Transverse colon (tissue), 4 donors: ENCODE results near the gene MRPL2. TPM values are rescaled to one million over a fixed set of nuclear protein-coding genes. Genes with fewer than 3 reads are reported as not detected.

Experiments
- DNase-seq: peaks from one replicate; pipeline ENCODE4 v3.0.0-alpha.2; 2019
- H3K27ac ChIP-seq, 4 donors: fragments of 200-600 bp; sonication (generic); 2 replicates each; pipeline ENCODE4 v1.5.1; 2016 to 2018; ENCODE audit warnings: inconsistent platforms in 4 of 4
- H3K27me3 ChIP-seq: fragments of 200-600 bp; sonication (generic); 2 replicates; pipeline ENCODE4 v1.5.1; 2017; ENCODE audit warnings: inconsistent platforms
- H3K36me3 ChIP-seq, 4 donors: fragments of 200-600 bp; sonication (generic); 2 replicates each; pipeline ENCODE4 v1.5.1; 2017 to 2019; ENCODE audit warnings: inconsistent platforms in 4 of 4
- H3K4me1 ChIP-seq, 4 donors: fragments of 200-600 bp; sonication (generic); 2 replicates each; pipeline ENCODE4 v1.5.1; 2017 to 2020; ENCODE audit warnings: inconsistent platforms in 4 of 4
- H3K4me3 ChIP-seq, 4 donors: fragments of 200-600 bp; sonication (generic); 1 replicate in 1 of 4; 2 replicates in 3 of 4; pipeline versions ENCODE4 v1.5.1 to v1.6.1; 2017 to 2019; ENCODE audit warnings: inconsistent platforms in 4 of 4
- H3K9me3 ChIP-seq, 2 donors: fragments of 200-600 bp; sonication (generic); 2 replicates each; pipeline ENCODE4 v1.5.1; 2017 to 2019; ENCODE audit warnings: inconsistent platforms in 2 of 2
- CTCF ChIP-seq, 5 experiments: fragments of 200-600 bp in 3 of 5; fragments of 450-650 bp in 2 of 5; sonication (generic) in 3 of 5; IDR thresholded peaks; 1 replicate in 2 of 5; 2 replicates in 3 of 5; pipeline ENCODE4 v1.5.1; 2016 to 2017; ENCODE audit warnings: antibody characterized with exemption in 5 of 5, inconsistent platforms in 3 of 5, mild to moderate bottlenecking in 2 of 5, moderate library complexity in 1 of 5
- EP300 ChIP-seq: sonication (generic); formaldehyde crosslinking; IDR thresholded peaks from one replicate; pipeline ENCODE4 v1.6.1; 2017; ENCODE audit warnings: antibody characterized with exemption, low read depth
- POLR2A ChIP-seq: fragments of 450-650 bp; IDR thresholded peaks from one replicate; pipeline ENCODE4 v1.6.1; 2016; ENCODE audit warnings: antibody characterized with exemption, mild to moderate bottlenecking, moderate library complexity
- POLR2AphosphoS5 ChIP-seq, 3 donors: sonication (generic); formaldehyde crosslinking; IDR thresholded peaks; one replicate each; pipeline ENCODE4 v1.6.1; 2016; ENCODE audit warnings: antibody characterized with exemption in 3 of 3
- WGBS, 2 donors: methylation state at CpG; one replicate each; pipeline ENCODE4 v1.1.5; 2018; ENCODE audit warnings: low coverage in 1 of 2; 5-methylcytosine and 5-hydroxymethylcytosine counted together
- in situ Hi-C, 4 donors: fragments of 200-750 bp; cut with MboI; loops; one replicate each; pipeline versions ENCODE4 v1.15.0 to v1.15.1; 2017; ENCODE audit warnings: low sequenced_read_pairs in 3 of 4, low pct_ligation_motif_present in 1 of 4, low pct_unique_long_range_greater_than_20kb in 1 of 4
- intact Hi-C: fragments of 100-400 bp; cut with DNase I; formaldehyde crosslinking; loops from one replicate; pipeline ENCODE4 v1.15.1; 2023; ENCODE audit warnings: low total_unique reads
- total RNA-seq, 4 donors: library from RNA; depleted of rRNA; stranded (reverse); fragments of >200 nt; gene quantifications; one replicate each; pipeline ENCODE4 v1.1.0, GENCODE V29; 2016

MRPL2 gene
- total RNA-seq, 4 donors from 2014 or later: 5.8 to 54.2 (median 34.3) TPM

- TF ChIP-seq CTCF (IDR thresholded peaks at IDR 0.05) (no peak), POLR2A (no peak), EP300 (no peak), POLR2AphosphoS5 (IDR thresholded peaks at IDR 0.05) (no peak)
- in situ Hi-C loops (no loop called here), intact Hi-C loops (no loop called here)
- Histone ChIP-seq H3K9me3 (no peaks in the 10 kb centered on the region), H3K27ac (no peak overlapping the region), H3K36me3 (no peaks in the 10 kb centered on the region), H3K4me3 (no peak overlapping the region), H3K4me1 (peaks cover 0 to 14% (median 10%) of the 10 kb centered on the region in 4 donors), H3K27me3 (peaks cover 13% of the 10 kb centered on the region)
- no peak for DNase-seq
- WGBS, 2 donors: 89 to 96% methylated on average over 4 of the region's 4 CpGs
Measured at GRCh38 chr6:43081043-43081442, 21.8 kb upstream of the MRPL2 start.

- no peaks in the 10 kb centered on the region for H3K9me3 ChIP-seq
- no peak overlapping the region for H3K4me3 ChIP-seq
- 80 to 88% methylated on average over 1 to 2 of the region's 2 CpGs for WGBS, 2 donors
- in situ Hi-C loops: no loop called here
- TF ChIP-seq EP300: no peak
- TF ChIP-seq CTCF (IDR thresholded peaks at IDR 0.05): no peak
- no peak for TF ChIP-seq POLR2AphosphoS5 (IDR thresholded peaks at IDR 0.05)
- no peak for TF ChIP-seq POLR2A
- no peak overlapping the region for H3K27ac ChIP-seq
- intact Hi-C loops: loop anchor here (5.0 kb wide), 1 partner anchor 64 kb away; no protein-coding TSS in a partner anchor
- DNase-seq: no peak
- H3K27me3 ChIP-seq: peaks cover 13% of the 10 kb centered on the region
- H3K36me3 ChIP-seq: peaks cover 0 to 1% (median 0%) of the 10 kb centered on the region in 4 donors
- H3K4me1 ChIP-seq: peaks cover 0 to 17% (median 10%) of the 10 kb centered on the region in 4 donors
Measured at GRCh38 chr6:43078691-43079090, 19.5 kb upstream of the MRPL2 start.

DNA sequence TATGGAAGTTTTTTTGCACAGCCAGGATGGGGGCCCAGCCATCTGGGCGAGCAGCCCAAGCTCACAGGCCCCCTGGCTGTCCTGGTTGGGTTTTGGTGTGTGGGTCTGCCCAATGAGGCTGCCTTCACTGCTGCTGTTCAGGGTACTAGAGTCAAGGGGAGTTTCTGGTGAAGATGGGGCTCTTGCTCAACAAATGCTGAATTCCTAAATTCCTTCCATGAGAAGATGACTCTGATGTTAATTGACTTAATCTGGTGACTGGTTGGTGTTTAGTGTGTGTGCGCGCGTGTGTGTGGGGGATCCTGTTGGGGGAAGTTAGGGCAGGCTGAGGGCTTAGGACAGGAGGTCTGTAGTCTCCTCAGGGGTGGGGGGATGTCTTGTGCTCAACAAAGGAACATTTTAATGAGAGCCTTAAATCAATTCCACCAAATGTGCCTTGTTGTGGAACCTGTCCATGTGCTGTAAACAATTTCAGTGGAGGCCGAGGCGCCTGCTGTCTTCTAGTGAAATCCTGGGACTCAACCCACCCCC lies 18.8 kb upstream of the MRPL2 start:
- intact Hi-C loops: loop anchor here (5.0 kb wide), 1 partner anchor 64 kb away; no protein-coding TSS in a partner anchor
- no peak for DNase-seq
- Histone ChIP-seq H3K36me3 (peaks cover 0 to 7% (median 0%) of the 10 kb centered on the region in 4 donors), H3K27ac (no peak overlapping the region), H3K9me3 (no peaks in the 10 kb centered on the region), H3K4me3 (no peak overlapping the region), H3K27me3 (peaks cover 13% of the 10 kb centered on the region), H3K4me1 (peaks cover 0 to 17% (median 10%) of the 10 kb centered on the region in 4 donors)
- no peak for TF ChIP-seq CTCF (IDR thresholded peaks at IDR 0.05)
- 85 to 96% methylated on average over 5 to 6 of the region's 6 CpGs for WGBS, 2 donors
- in situ Hi-C loops: no loop called here

- Histone ChIP-seq H3K4me1 (peaks cover 0 to 17% (median 10%) of the 10 kb centered on the region in 4 donors), H3K36me3 (peaks cover 0 to 14% (median 0%) of the 10 kb centered on the region in 4 donors), H3K27ac (no peak overlapping the region), H3K27me3 (peaks cover 13% of the 10 kb centered on the region), H3K9me3 (no peaks in the 10 kb centered on the region), H3K4me3 (peak overlapping the region in 3 of 4 donors; percentile 44 to 60 (median 49))
- 27% methylated on average over 8 of the region's 8 CpGs; no CpG with 5 or more reads in 1 of the 2 donors for WGBS, 2 donors
- in situ Hi-C loops (no loop called here), intact Hi-C loops (loop anchor here (5.0 kb wide), 1 partner anchor 65 kb away; no protein-coding TSS in a partner anchor)
- TF ChIP-seq POLR2AphosphoS5 (IDR thresholded peaks at IDR 0.05) (no peak), CTCF (IDR thresholded peaks at IDR 0.05) (no peak), POLR2A (no peak), EP300 (no peak)
- DNase-seq: no peak
Measured at GRCh38 chr6:43077333-43077809, 18.1 kb upstream of the MRPL2 start.
